B cell (primary cell): ENCODE data around the gene SLC16A6. TPM values are rescaled to one million over a fixed set of nuclear protein-coding genes. Genes with fewer than 3 reads are reported as not detected.

ENCODE experiments used
- ATAC-seq: fragments of 200-7000 bp; cut with Tn5 transposase; one replicate; pipeline ENCODE4 v1.10.0; 2021; ENCODE audit warnings: low read depth, mild to moderate bottlenecking, moderate number of reproducible peaks, moderate library complexity
- CTCF ChIA-PET: fragments of 350-600 bp; sonication (Branson Sonifier 250); formaldehyde crosslinking; loops from one replicate; lab custom pipeline; 2021; ENCODE audit warnings: antibody characterized with exemption, inconsistent platforms; lab: Charles Lee
- POLR2A ChIA-PET: fragments of 350-600 bp; sonication (Branson Sonifier 250); formaldehyde crosslinking; loops from one replicate; lab custom pipeline; 2021; ENCODE audit warnings: antibody characterized with exemption; lab: Charles Lee
- DNase-seq: peaks from one replicate; pipeline ENCODE4 v3.0.0; 2013
- H2AFZ ChIP-seq: 2 replicates; pipeline ENCODE4 v1.6.1; 2012; ENCODE audit warnings: mild to moderate bottlenecking, low read depth, low read length; ENCODE audit not compliant: insufficient read depth, poor library complexity, severe bottlenecking
- H3K27ac ChIP-seq, 2 donors: 1 replicate in 1 of 2; 2 replicates in 1 of 2; pipeline ENCODE4 v1.5.1; 2012 to 2013; ENCODE audit warnings: low read length in 2 of 2, mild to moderate bottlenecking in 2 of 2, moderate library complexity in 1 of 2
- H3K27me3 ChIP-seq, 4 experiments: fragments of 200-600 bp in 1 of 4; sonication (generic) in 1 of 4; replicated peaks in 1 of 4; 1 replicate in 2 of 4; 2 replicates in 2 of 4; pipeline versions ENCODE4 v1.6.1 to v1.7.0; 2013 to 2016; ENCODE audit warnings: low read length in 3 of 4, mild to moderate bottlenecking in 2 of 4, mixed read lengths in 1 of 4, moderate library complexity in 1 of 4; ENCODE audit not compliant: insufficient read depth in 4 of 4, control insufficient read depth in 3 of 4; ENCODE audit errors: control extremely low read depth in 1 of 4
- H3K36me3 ChIP-seq, 2 experiments: replicated peaks in 1 of 2; 1 replicate in 1 of 2; 2 replicates in 1 of 2; pipeline versions ENCODE4 v1.6.1 to v1.7.1; 2013; ENCODE audit warnings: low read length in 1 of 2; ENCODE audit not compliant: insufficient read depth in 2 of 2, control insufficient read depth in 1 of 2; ENCODE audit errors: control extremely low read depth in 1 of 2, extremely low read depth in 1 of 2
- H3K4me1 ChIP-seq, 2 donors: fragments of 200-600 bp in 1 of 2; sonication (generic) in 1 of 2; 1 replicate in 1 of 2; 2 replicates in 1 of 2; pipeline versions ENCODE4 v1.5.1 to v1.6.1; 2013 to 2017; ENCODE audit warnings: low read length in 2 of 2; ENCODE audit not compliant: control insufficient read depth in 2 of 2, insufficient read depth in 2 of 2
- H3K4me2 ChIP-seq: replicated peaks from 2 replicates; pipeline ENCODE3; 2012; ENCODE audit warnings: mild to moderate bottlenecking, low read depth, low read length; ENCODE audit not compliant: poor library complexity, severe bottlenecking
- H3K4me3 ChIP-seq, 5 experiments: fragments of 200-600 bp in 1 of 5; sonication (generic) in 1 of 5; 1 replicate in 3 of 5; 2 replicates in 2 of 5; pipeline versions ENCODE4 v1.5.1 to v1.7.0; 2011 to 2016; ENCODE audit warnings: low read length in 4 of 5, mild to moderate bottlenecking in 4 of 5, low read depth in 2 of 5, control low read depth in 1 of 5, moderate library complexity in 1 of 5; ENCODE audit not compliant: insufficient read depth in 1 of 5; ENCODE audit errors: control extremely low read depth in 1 of 5, extremely low read depth in 1 of 5
- H3K79me2 ChIP-seq: fragments of 200-600 bp; sonication (generic); one replicate; pipeline ENCODE4 v1.6.0; 2016; ENCODE audit warnings: low read length; ENCODE audit not compliant: control insufficient read depth, insufficient read depth
- H3K9ac ChIP-seq: fragments of 200-600 bp; sonication (generic); 2 replicates; pipeline ENCODE4 v1.6.1; 2017; ENCODE audit warnings: mild to moderate bottlenecking, low read length, moderate library complexity
- H3K9me3 ChIP-seq, 3 donors: one replicate each; pipeline versions ENCODE4 v1.6.1 to v1.7.1; 2013; ENCODE audit warnings: low read length in 2 of 3; ENCODE audit not compliant: control insufficient read depth in 2 of 3, insufficient read depth in 1 of 3; ENCODE audit errors: control extremely low read depth in 1 of 3
- H4K20me1 ChIP-seq: 2 replicates; pipeline ENCODE4 v1.6.0; 2012; ENCODE audit warnings: mild to moderate bottlenecking, low read length; ENCODE audit not compliant: insufficient read depth, control insufficient read depth, poor library complexity, severe bottlenecking
- H3K27ac Mint-ChIP-seq: one replicate; pipeline ENCODE4 v1.8.0; 2021; ENCODE audit warnings: mixed read lengths
- H3K27me3 Mint-ChIP-seq: one replicate; pipeline ENCODE4 v1.8.0; 2021; ENCODE audit warnings: mixed read lengths
- H3K4me1 Mint-ChIP-seq: one replicate; pipeline ENCODE4 v1.8.0; 2021; ENCODE audit warnings: mixed read lengths
- H3K4me3 Mint-ChIP-seq: one replicate; pipeline ENCODE4 v1.8.0; 2021; ENCODE audit warnings: mixed read lengths
- H3K9me3 Mint-ChIP-seq: one replicate; pipeline ENCODE4 v1.8.0; 2022; ENCODE audit warnings: mixed read lengths; ENCODE audit not compliant: insufficient read depth
- CTCF ChIP-seq: fragments of 200-600 bp; IDR thresholded peaks from one replicate; pipeline ENCODE4 v1.8.0; 2022; ENCODE audit warnings: antibody characterized with exemption, mild to moderate bottlenecking
- EZH2 ChIP-seq: IDR thresholded peaks from 2 replicates; pipeline ENCODE4 v1.6.1; 2012; ENCODE audit warnings: borderline replicate concordance, low read depth, mild to moderate bottlenecking, moderate library complexity, low read length; ENCODE audit not compliant: insufficient read depth, poor library complexity, severe bottlenecking
- WGBS: methylation state at CpG from one replicate; pipeline ENCODE4 v1.1.5; 2013; ENCODE audit warnings: missing lambda C conversion rate; ENCODE audit not compliant: insufficient coverage; 5-methylcytosine and 5-hydroxymethylcytosine counted together
- intact Hi-C: fragments of 100-400 bp; cut with micrococcal nuclease; formaldehyde crosslinking; loops from one replicate; pipeline ENCODE4 v1.10.0; 2022
- polyA plus RNA-seq: library from polyadenylated mRNA; depleted of rRNA; stranded (reverse); fragments of >200 nt; gene quantifications from 2 replicates; pipeline ENCODE4 v1.2.3, GENCODE V29; 2012
- total RNA-seq, 2 donors: library from RNA; stranded (reverse); fragments of 120-200 nt in 1 of 2; gene quantifications; 1 replicate in 1 of 2; 2 replicates in 1 of 2; pipeline versions ENCODE4 v1.2.3 to v1.2.4, GENCODE V29; 2013 to 2022

Gene SLC16A6
- total and polyA plus RNA-seq, 2 donors (not counting 1 experiment from before 2014, with no cell fraction given) = 1.1 to 3.8 TPM

GRCh38 chr17:68327823-68328557 lies 37.1 kb upstream of the SLC16A6 start:
- H3K4me1 Mint-ChIP-seq = no peaks in the 10 kb centered on the region
- no peak overlapping the region for H3K27ac Mint-ChIP-seq
- ATAC-seq = no peak
- H3K27me3 Mint-ChIP-seq = peaks cover 3% of the 10 kb centered on the region
- ChIA-PET CTCF (no interaction called here), POLR2A (no interaction called here)
- Histone ChIP-seq H3K9ac (no peak overlapping the region), H3K27me3 (peaks cover 0 to 5% (median 0%) of the 10 kb centered on the region in 4 experiments), H4K20me1 (no peaks in the 10 kb centered on the region), H3K79me2 (no peaks in the 10 kb centered on the region), H3K4me1 (no peaks in the 10 kb centered on the region), H3K27ac (no peak overlapping the region), H3K9me3 (peaks cover 1 to 36% (median 5%) of the 10 kb centered on the region in 3 donors), H2AFZ (no peak overlapping the region), H3K36me3 (no peaks in the 10 kb centered on the region), H3K4me2 (no peak overlapping the region), H3K4me3 (no peak overlapping the region)
- peaks cover 2% of the 10 kb centered on the region for H3K9me3 Mint-ChIP-seq
- no peak for DNase-seq
- H3K4me3 Mint-ChIP-seq = no peak overlapping the region
- 97% methylated on average over 6 of the region's 8 CpGs for WGBS
- intact Hi-C loops = no loop called here
- no peak for TF ChIP-seq CTCF
- no peak for TF ChIP-seq EZH2

GRCh38 chr17:68326681-68327080 lies 35.8 kb upstream of the SLC16A6 start:
- Histone ChIP-seq H3K27me3 (peaks cover 0 to 5% (median 0%) of the 10 kb centered on the region in 4 experiments), H4K20me1 (no peaks in the 10 kb centered on the region), H3K27ac (no peak overlapping the region), H3K4me3 (no peak overlapping the region), H3K9ac (no peak overlapping the region), H3K36me3 (no peaks in the 10 kb centered on the region), H3K4me2 (no peak overlapping the region), H3K4me1 (no peaks in the 10 kb centered on the region), H3K79me2 (no peaks in the 10 kb centered on the region), H3K9me3 (peaks cover 0 to 26% (median 5%) of the 10 kb centered on the region in 3 donors), H2AFZ (no peak overlapping the region)
- intact Hi-C loops = no loop called here
- no peaks in the 10 kb centered on the region for H3K9me3 Mint-ChIP-seq
- DNase-seq = no peak
- CTCF ChIA-PET = no interaction called here
- POLR2A ChIA-PET = no interaction called here
- WGBS = 75% methylated on average over 5 of the region's 5 CpGs
- no peak for TF ChIP-seq CTCF
- TF ChIP-seq EZH2 = no peak
- no peak overlapping the region for H3K4me3 Mint-ChIP-seq
- ATAC-seq = no peak
- peaks cover 4% of the 10 kb centered on the region for H3K27me3 Mint-ChIP-seq
- no peaks in the 10 kb centered on the region for H3K4me1 Mint-ChIP-seq
- H3K27ac Mint-ChIP-seq = no peak overlapping the region
